Measurements from ENCODE around the gene TMC7.
A peak's percentile ranks its signal among the peaks of the same experiment; 100 is the strongest.
"Not testable (repeated sequence)": the region's sequence is repeated elsewhere in the genome, so short reads cannot be mapped to it uniquely, and the experiment has no call there.

TMC7 gene

GRCh38 chr16:18983565-18984434 lies at the start of gene TMC7:
Gene TMC7, plus strand, starts transcription at chr16:18983934. Its CDS starts 130 bp downstream, at chr16:18984064.
- peak; percentile 74 for DNase-seq (ENCODE audit: low spot score)

DNA sequence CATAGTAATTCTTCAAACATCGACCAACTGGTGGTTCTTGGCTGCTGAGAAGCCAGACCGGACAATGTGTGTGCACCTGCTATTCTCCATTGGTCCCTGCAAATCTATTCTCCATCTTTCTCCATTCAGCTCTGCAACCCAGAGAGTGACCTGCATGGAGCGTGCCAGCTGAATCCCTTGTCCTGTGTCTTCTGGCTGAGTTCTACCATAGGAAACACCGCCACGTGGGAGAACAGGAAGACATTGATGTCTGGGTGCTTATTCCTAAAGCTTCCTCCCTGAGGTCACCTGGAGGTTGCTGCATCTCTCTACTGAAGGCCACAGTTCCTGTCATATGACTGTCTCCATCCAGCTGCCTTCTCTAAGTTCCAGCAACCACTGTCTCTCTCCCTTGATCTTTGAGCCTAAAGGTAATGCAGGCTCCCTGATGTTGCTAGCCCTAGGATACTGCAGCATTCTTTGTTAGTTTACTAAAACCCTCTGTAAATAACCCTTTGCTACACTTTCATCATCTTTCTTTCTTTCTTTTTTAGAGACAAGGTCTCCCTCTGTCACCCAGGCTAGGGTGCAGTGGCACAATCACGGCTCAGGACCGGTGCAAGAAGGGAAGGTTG lies 46.9 kb upstream of the TMC7 start:
- no peak for DNase-seq (ENCODE audit: low spot score)

DNA sequence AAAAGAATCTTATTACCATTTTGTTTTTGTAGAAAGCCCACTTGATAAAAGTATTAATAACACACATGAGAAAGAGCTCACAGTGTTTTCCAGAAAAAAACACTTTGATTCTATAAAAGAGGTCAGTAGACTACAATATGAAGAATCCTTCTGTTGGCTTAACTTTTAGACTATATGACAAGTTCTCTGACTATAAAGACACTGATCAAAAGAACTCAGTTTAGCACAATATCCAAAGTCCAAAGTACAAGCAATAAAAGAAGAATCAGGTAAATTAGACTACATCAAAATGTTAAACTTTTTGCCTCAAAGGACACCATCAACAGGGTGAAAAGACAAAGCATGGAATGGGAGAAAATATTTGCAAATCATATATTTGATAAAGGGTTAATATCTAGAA lies 46.3 kb upstream of the TMC7 start:
- DNase-seq (ENCODE audit: low spot score), result no peak

DNA sequence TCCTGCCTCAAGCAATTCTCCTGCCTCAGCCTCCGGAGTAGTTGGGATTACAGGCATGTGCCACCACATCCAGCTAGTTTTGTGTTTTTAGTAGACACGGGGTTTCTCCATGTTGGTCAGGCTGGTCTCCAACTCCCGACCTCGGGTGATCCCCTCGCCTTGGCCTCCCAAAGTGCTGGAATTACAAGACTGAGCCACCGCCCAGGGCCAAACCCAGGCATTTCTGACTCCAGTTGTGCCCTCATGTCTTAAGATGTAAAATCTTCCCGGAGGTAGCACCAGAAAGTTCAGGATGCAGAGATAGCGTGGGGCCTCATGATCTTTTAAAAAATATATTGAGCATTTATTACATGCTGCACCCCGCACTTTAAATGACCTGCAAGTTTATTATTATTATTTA lies 44.7 kb upstream of the TMC7 start:
- DNase-seq (ENCODE audit: low spot score), result no peak

- DNase-seq (ENCODE audit: low spot score), result no peak
Observed at GRCh38 chr16:18941471-18941870, 42.3 kb upstream of the TMC7 start.

GRCh38 chr16:18942061-18942460 lies 41.7 kb upstream of the TMC7 start:
- no peak for DNase-seq (ENCODE audit: low spot score)

GRCh38 chr16:18943414-18943813 lies 40.3 kb upstream of the TMC7 start:
- no peak for DNase-seq (ENCODE audit: low spot score)

GRCh38 chr16:18945233-18945632 lies 38.5 kb upstream of the TMC7 start:
- DNase-seq (ENCODE audit: low spot score), result no peak

DNA sequence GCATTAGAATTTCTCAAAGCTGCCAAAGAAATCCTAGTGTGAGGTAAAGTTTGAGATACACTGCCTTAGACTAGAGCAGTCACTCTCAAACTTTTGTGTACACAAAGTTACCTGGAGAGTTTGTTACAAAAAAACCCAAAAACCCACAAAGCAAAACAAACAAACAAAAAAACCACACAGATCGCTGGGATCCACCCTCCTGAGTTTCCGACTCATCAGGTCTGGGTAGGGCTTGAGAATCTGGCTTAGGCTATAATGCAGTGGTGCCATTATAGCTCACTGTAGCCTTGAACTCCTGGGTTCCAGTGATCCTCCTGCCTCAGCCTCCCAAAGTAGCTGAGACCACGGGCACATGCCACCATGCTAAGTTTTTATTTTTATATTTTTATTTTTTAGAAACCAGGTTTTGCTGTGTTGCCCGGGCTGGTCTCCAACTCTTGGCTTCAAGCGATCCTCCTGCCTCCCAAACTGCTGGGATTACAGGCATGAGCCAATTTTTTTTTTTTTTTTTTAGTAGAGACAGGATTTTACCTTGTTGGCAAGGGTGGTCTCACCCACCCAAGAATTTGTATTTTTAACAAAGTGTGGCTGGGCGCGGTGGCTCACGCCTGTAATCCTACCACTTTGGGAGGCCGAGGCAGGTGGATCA lies 35.2 kb upstream of the TMC7 start:
- no peak for DNase-seq (ENCODE audit: low spot score)

DNA sequence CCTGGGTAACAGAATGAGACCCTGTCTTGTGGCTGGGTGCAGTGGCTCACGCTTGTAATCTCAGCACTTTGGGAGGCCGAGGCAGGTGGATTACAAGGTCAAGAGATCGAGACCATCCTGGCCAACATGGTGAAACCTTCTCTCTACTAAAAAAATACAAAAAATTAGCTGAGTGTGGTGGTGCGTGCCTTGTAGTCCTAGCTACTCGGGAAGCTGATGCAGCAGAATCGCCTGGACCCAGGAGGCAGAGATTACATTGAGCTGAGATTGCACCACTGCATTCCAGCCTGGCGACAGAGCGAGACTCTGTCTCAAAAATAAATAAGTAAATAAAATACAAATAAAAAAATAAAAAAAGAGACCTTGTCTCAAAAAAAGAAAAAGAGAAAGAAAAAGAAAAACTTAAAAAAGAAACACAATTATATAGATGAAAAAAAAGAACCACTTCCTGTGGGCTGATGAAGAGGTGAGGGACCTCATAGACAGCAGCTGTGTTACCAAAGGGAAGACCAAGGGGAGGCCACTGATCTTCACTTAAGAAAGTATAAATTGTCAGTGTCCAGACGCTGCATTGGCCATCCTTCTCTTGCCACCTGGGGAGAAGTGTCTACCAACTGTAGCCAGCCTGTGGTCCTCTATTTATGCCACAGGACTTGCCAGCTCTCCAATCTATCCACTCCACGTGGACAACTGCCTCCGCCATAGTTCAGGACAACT lies 33.1 kb upstream of the TMC7 start:
- DNase-seq (ENCODE audit: low spot score), result no peak

- DNase-seq (ENCODE audit: low spot score), result no peak
Observed at GRCh38 chr16:18953547-18953946, 30.2 kb upstream of the TMC7 start.

DNA sequence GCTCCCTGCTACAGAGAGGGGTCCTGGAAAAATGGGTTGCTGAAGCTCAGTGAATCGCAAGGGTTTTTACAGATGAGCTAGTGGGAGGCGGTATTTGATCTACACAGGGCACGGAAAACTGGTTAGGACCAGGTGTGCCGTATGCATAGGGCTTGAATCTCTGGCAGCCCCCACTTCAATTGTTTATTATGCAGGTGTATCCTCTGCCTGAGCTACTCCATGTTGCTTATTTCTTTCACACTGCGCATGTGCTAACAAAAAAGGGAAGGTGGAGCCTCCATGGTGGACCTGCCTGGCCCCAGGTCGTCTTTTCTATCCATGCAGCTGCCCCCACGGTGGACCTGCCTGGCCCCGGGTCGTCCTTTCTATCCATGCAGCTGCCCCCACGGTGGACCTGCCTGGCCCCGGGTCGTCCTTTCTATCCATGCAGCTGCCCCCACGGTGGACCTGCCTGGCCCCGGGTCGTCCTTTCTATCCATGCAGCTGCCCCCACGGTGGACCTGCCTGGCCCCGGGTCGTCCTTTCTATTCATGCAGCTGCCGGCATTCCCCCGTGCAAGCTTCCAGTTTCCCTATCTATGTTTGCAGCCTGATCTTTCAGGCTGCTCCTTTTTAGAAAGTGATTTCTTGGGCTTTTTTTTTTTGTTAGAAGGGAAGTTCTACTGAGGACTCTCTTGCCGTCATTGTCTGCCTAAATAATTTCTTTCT lies 27.7 kb upstream of the TMC7 start:
- not testable (repeated sequence) for DNase-seq (ENCODE audit: low spot score)

- DNase-seq (ENCODE audit: low spot score), result not testable (repeated sequence)
Observed at GRCh38 chr16:18956658-18957241, 27.0 kb upstream of the TMC7 start.

- no peak for DNase-seq (ENCODE audit: low spot score)
Observed at GRCh38 chr16:18958621-18959029, 25.1 kb upstream of the TMC7 start.

- no peak for DNase-seq (ENCODE audit: low spot score)
Observed at GRCh38 chr16:18959031-18959505, 24.7 kb upstream of the TMC7 start.

- DNase-seq (ENCODE audit: low spot score), result no peak
Observed at GRCh38 chr16:18965555-18965954, 18.2 kb upstream of the TMC7 start.

GRCh38 chr16:18966791-18967190 lies 16.9 kb upstream of the TMC7 start:
- DNase-seq (ENCODE audit: low spot score), result no peak

- DNase-seq (ENCODE audit: low spot score), result peak; percentile 76
Observed at GRCh38 chr16:18969050-18969854, 14.5 kb upstream of the TMC7 start.

DNA sequence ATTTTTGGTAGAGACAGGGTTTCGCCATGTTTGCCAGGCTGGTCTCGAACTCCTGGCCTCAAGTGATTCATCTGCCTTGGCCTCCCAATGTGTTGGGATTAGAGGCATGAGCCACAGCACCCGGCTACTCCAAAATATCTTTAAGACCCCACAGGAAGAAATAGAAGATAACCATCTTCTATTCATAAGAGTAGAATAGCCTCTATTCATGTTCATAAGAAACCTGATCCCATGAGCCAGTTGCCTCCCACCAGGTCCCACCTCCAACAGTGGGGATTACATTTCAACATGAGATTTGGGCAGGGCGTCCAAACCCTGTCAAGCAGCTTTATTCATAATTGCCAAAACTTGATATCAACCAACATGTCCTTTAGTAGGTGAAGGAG lies 13.9 kb upstream of the TMC7 start:
- no peak for DNase-seq (ENCODE audit: low spot score)

GRCh38 chr16:18975109-18975508 lies 8.6 kb upstream of the TMC7 start:
- no peak for DNase-seq (ENCODE audit: low spot score)

All from HuH-7.5 (cell line).